HG03442 (cell line): ENCODE measurements around the gene CORO2B.

Source experiments
- ATAC-seq: cut with Tn5 transposase; IDR thresholded peaks from one replicate; pipeline ENCODE4 v1.9.1; 2021; ENCODE audit warnings: mild to moderate bottlenecking, moderate library complexity; ENCODE audit not compliant: unreplicated experiment

The CORO2B gene

GRCh38 chr15:68695061-68695595 is 116.3 kb downstream of the CORO2B start:
- ATAC-seq: no peak

GRCh38 chr15:68696414-68697363 is 117.9 kb downstream of the CORO2B start:
- no peak for ATAC-seq

GRCh38 chr15:68697711-68698690 is 119.2 kb downstream of the CORO2B start:
- no peak for ATAC-seq

GRCh38 chr15:68698708-68699107 is 119.9 kb downstream of the CORO2B start:
- no peak for ATAC-seq

GRCh38 chr15:68699124-68699880 is 120.5 kb downstream of the CORO2B start:
- ATAC-seq: no peak

- no peak for ATAC-seq
These were observed 121.2 kb downstream of the CORO2B start for GRCh38 chr15:68699881-68700454.

- ATAC-seq: no peak
These were observed 121.8 kb downstream of the CORO2B start for GRCh38 chr15:68700455-68701123.

GRCh38 chr15:68701886-68702285 is 123.1 kb downstream of the CORO2B start:
- ATAC-seq: no peak

- no peak for ATAC-seq
These were observed 125.8 kb downstream of the CORO2B start for GRCh38 chr15:68704496-68705021.

- ATAC-seq: no peak
These were observed 127.5 kb downstream of the CORO2B start for GRCh38 chr15:68706256-68706655.

GRCh38 chr15:68706931-68707330 is 128.1 kb downstream of the CORO2B start:
- ATAC-seq: no peak

GRCh38 chr15:68707386-68707785 is 128.6 kb downstream of the CORO2B start:
- no peak for ATAC-seq

GRCh38 chr15:68709876-68710275 is 131.1 kb downstream of the CORO2B start:
- ATAC-seq: no peak

GRCh38 chr15:68710536-68710935 is 131.7 kb downstream of the CORO2B start:
- ATAC-seq: no peak

GRCh38 chr15:68711406-68711805 is 132.6 kb downstream of the CORO2B start:
- no peak for ATAC-seq

GRCh38 chr15:68712886-68713285 is 134.1 kb downstream of the CORO2B start:
- no peak for ATAC-seq

GRCh38 chr15:68713874-68714273 is 135.1 kb downstream of the CORO2B start:
- ATAC-seq: no peak

- no peak for ATAC-seq
These were observed 136.3 kb downstream of the CORO2B start for GRCh38 chr15:68715111-68715510.

- ATAC-seq: no peak
These were observed 139.2 kb downstream of the CORO2B start for GRCh38 chr15:68717951-68718350.
